Panc1 (cell line): ENCODE measurements around the gene ELAC1. TPM values are rescaled to one million over a fixed set of nuclear protein-coding genes. Genes with fewer than 3 reads are reported as not detected.

ENCODE experiments used
- ATAC-seq: fragments of 200-7000 bp; cut with Tn5 transposase; 2 replicates; pipeline ENCODE4 v1.9.1; 2020; ENCODE audit warnings: mild to moderate bottlenecking, moderate library complexity
- BruUV-seq: library from RNA; stranded (reverse); fragments of 400-500 nt; replicated peaks from 2 replicates; lab custom pipeline; 2021; lab: Mats Ljungman, UMichigan
- CTCF ChIA-PET: fragments of 300-600 bp; sonication (Branson Sonifier 250); formaldehyde crosslinking; loops from one replicate; lab custom pipeline; 2022; ENCODE audit warnings: antibody characterized with exemption; lab: Charles Lee
- POLR2A ChIA-PET: fragments of 300-600 bp; sonication (Branson Sonifier 250); formaldehyde crosslinking; loops from one replicate; lab custom pipeline; 2022; ENCODE audit warnings: antibody characterized with exemption; lab: Charles Lee
- DNase-seq: peaks from one replicate; pipeline ENCODE4 v3.0.0-alpha.2; 2010; ENCODE audit warnings: low read depth, low spot score
- H3K27ac ChIP-seq: 2 replicates; pipeline ENCODE4 v1.5.1; 2011; ENCODE audit warnings: mild to moderate bottlenecking, low read length, inconsistent platforms
- H3K27me3 ChIP-seq: fragments of 200-500 bp; sonication (Bioruptor generic); 2 replicates; pipeline ENCODE4 v1.6.0; 2014; ENCODE audit warnings: low read length, inconsistent platforms; ENCODE audit not compliant: control insufficient read depth, insufficient read depth
- H3K36me3 ChIP-seq: fragments of 200-500 bp; sonication (Bioruptor generic); 2 replicates; pipeline ENCODE4 v1.5.1; 2014; ENCODE audit warnings: inconsistent platforms, mild to moderate bottlenecking, low read length, moderate library complexity; ENCODE audit not compliant: control insufficient read depth, insufficient read depth
- H3K4me1 ChIP-seq: 2 replicates; pipeline ENCODE4 v1.5.1; 2011; ENCODE audit warnings: inconsistent platforms, mild to moderate bottlenecking, low read length, moderate library complexity; ENCODE audit not compliant: control insufficient read depth, insufficient read depth
- H3K4me3 ChIP-seq, 2 experiments: 2 replicates each; pipeline ENCODE4 v1.5.1; 2011 to 2012; ENCODE audit warnings: low read depth in 2 of 2, low read length in 2 of 2, mild to moderate bottlenecking in 2 of 2, inconsistent platforms in 1 of 2, moderate library complexity in 1 of 2
- H3K9me3 ChIP-seq: fragments of 200-500 bp; sonication (Bioruptor generic); 2 replicates; pipeline ENCODE4 v1.5.1; 2014; ENCODE audit warnings: low read depth, mild to moderate bottlenecking, inconsistent platforms, low read length, moderate library complexity; ENCODE audit not compliant: control insufficient read depth, insufficient read depth
- POLR2AphosphoS5 ChIP-seq: IDR thresholded peaks from 2 replicates; pipeline ENCODE4 v1.6.1; 2012; ENCODE audit warnings: mild to moderate bottlenecking, low read depth, low read length, moderate library complexity
- REST ChIP-seq, 2 experiments: IDR thresholded peaks; 2 replicates each; pipeline ENCODE4 v1.6.1; 2011 to 2012; ENCODE audit warnings: low read depth in 2 of 2, control low read depth in 1 of 2, low read length in 1 of 2, mild to moderate bottlenecking in 1 of 2, moderate library complexity in 1 of 2; ENCODE audit not compliant: insufficient read depth in 1 of 2
- SIN3A ChIP-seq: IDR thresholded peaks from 2 replicates; pipeline ENCODE4 v1.6.1; 2012; ENCODE audit warnings: low read depth, mild to moderate bottlenecking, low read length, moderate library complexity, borderline replicate concordance; ENCODE audit not compliant: insufficient read depth
- TCF7L2 ChIP-seq: IDR thresholded peaks from 2 replicates; pipeline ENCODE4 v1.6.1; 2011; ENCODE audit warnings: mild to moderate bottlenecking, low read depth, low read length, inconsistent platforms
- in situ Hi-C: cut with HindIII; loops from 2 replicates; pipeline ENCODE4 v1.10.0; 2016; ENCODE audit warnings: low sequenced_read_pairs, low pct_unique_long_range_greater_than_20kb
- intact Hi-C: fragments of 100-400 bp; cut with micrococcal nuclease; formaldehyde crosslinking; loops from one replicate; pipeline ENCODE4 v1.10.0; 2022; ENCODE audit not compliant: unreplicated experiment
- total RNA-seq: library from RNA; stranded (reverse); gene quantifications from one replicate; pipeline ENCODE4 v1.2.1, GENCODE V29; 2021; ENCODE audit not compliant: unreplicated experiment

ELAC1 gene
- total RNA-seq, 1 experiment from 2014 or later = 4.6 TPM

- DNase-seq (no peak), ATAC-seq (no peak)
- no TSS peak for BruUV-seq
- no peaks in the 10 kb centered on the region for H3K27me3 ChIP-seq
- H3K36me3 ChIP-seq = no peaks in the 10 kb centered on the region; the same call in 1 of the 2 replicates
- in situ Hi-C loops (no loop called here), intact Hi-C loops (no loop called here)
- TF ChIP-seq TCF7L2 (no peak), REST (IDR thresholded peaks at IDR 0.05; ENCODE audit: insufficient read depth in 1 of 2, low read depth in 2 of 2, low read length in 1 of 2) (no peak), POLR2AphosphoS5 (no peak), SIN3A (no peak)
- no peak overlapping the region for H3K27ac ChIP-seq
- POLR2A ChIA-PET = no interaction called here
- H3K4me1 ChIP-seq = peaks cover 12% of the 10 kb centered on the region; the same call in 1 of the 2 replicates
- H3K9me3 ChIP-seq = no peaks in the 10 kb centered on the region
- CTCF ChIA-PET = no interaction called here
- no peak overlapping the region for H3K4me3 ChIP-seq
These were observed 69.4 kb downstream of the ELAC1 start for GRCh38 chr18:51037230-51037629.

Other genes starting within 250 kb of the ELAC1 start
- gene MRO, start 148.0 kb upstream of the ELAC1 start, total RNA-seq = not detected
- 38.2 TPM for gene ME2, start 88.9 kb upstream of the ELAC1 start, total RNA-seq
- gene SMAD4, start 62.2 kb downstream of the ELAC1 start, total RNA-seq = 61.3 TPM
- 29.0 TPM for gene MEX3C, start 229.6 kb downstream of the ELAC1 start, total RNA-seq